ENCODE measurements around the gene RRP15.

GRCh38 chr1:218357893-218358232, 72.8 kb downstream of the RRP15 start:
- TF ChIP-seq POLR2AphosphoS5 (IDR thresholded peaks at IDR 0.05; ENCODE audit: low read depth, low read length) (no peak), CTCF (IDR thresholded peaks at IDR 0.05 in 2 of 3, conservative IDR thresholded peaks at IDR 0.05 in 1 of 3; ENCODE audit: borderline replicate concordance in 1 of 3, insufficient read depth in 1 of 3, low read depth in 2 of 3, low read length in 2 of 3) (no peak), RAD21 (IDR thresholded peaks at IDR 0.05; ENCODE audit: low read depth) (no peak), POLR2A (IDR thresholded peaks at IDR 0.05; ENCODE audit: borderline replicate concordance, extremely low read depth, insufficient read depth, insufficient read length) (no peak), CEBPB (IDR thresholded peaks at IDR 0.05; ENCODE audit: low read depth) (no peak), MAX (IDR thresholded peaks at IDR 0.05) (no peak), SIN3A (IDR thresholded peaks at IDR 0.05; ENCODE audit: low read depth) (no peak), EGR1 (IDR thresholded peaks at IDR 0.05; ENCODE audit: low read depth) (no peak), FOSL1 (IDR thresholded peaks at IDR 0.05; ENCODE audit: low read depth) (no peak), SRF (IDR thresholded peaks at IDR 0.05; ENCODE audit: low read depth) (no peak), ZNF274 (IDR thresholded peaks at IDR 0.05; ENCODE audit: low read depth, low read length) (no peak), EZH2 (IDR thresholded peaks at IDR 0.05) (no peak)
